OCI-LY7 (cell line): ENCODE results near the gene BMPR1B.

Source experiments
- CTCF ChIP-seq: fragments of 200-600 bp; sonication (generic); conservative IDR thresholded peaks from 2 replicates; pipeline ENCODE4 v1.5.1; 2014; ENCODE audit warnings: mild to moderate bottlenecking, antibody characterized with exemption, low read length, moderate library complexity, mixed read lengths
- EZH2phosphoT487 ChIP-seq: fragments of 200-600 bp; sonication (generic); IDR thresholded peaks from 2 replicates; pipeline ENCODE4 v1.6.1; 2018; ENCODE audit warnings: low read depth, borderline replicate concordance, mild to moderate bottlenecking, mixed run types, antibody characterized with exemption, low read length, moderate library complexity, mixed read lengths

- no peak for TF ChIP-seq CTCF
- TF ChIP-seq EZH2phosphoT487 = no peak
Measured at GRCh38 chr4:95159384-95159783, 401.6 kb downstream of the BMPR1B start.
